ENCODE results near the gene NPTX2. TPM values are rescaled to one million over a fixed set of nuclear protein-coding genes. Genes with fewer than 3 reads are reported as not detected.

The NPTX2 gene
- total RNA-seq, 4 donors from 2014 or later: 2.3 to 4.8 (median 3.6) TPM

DNA sequence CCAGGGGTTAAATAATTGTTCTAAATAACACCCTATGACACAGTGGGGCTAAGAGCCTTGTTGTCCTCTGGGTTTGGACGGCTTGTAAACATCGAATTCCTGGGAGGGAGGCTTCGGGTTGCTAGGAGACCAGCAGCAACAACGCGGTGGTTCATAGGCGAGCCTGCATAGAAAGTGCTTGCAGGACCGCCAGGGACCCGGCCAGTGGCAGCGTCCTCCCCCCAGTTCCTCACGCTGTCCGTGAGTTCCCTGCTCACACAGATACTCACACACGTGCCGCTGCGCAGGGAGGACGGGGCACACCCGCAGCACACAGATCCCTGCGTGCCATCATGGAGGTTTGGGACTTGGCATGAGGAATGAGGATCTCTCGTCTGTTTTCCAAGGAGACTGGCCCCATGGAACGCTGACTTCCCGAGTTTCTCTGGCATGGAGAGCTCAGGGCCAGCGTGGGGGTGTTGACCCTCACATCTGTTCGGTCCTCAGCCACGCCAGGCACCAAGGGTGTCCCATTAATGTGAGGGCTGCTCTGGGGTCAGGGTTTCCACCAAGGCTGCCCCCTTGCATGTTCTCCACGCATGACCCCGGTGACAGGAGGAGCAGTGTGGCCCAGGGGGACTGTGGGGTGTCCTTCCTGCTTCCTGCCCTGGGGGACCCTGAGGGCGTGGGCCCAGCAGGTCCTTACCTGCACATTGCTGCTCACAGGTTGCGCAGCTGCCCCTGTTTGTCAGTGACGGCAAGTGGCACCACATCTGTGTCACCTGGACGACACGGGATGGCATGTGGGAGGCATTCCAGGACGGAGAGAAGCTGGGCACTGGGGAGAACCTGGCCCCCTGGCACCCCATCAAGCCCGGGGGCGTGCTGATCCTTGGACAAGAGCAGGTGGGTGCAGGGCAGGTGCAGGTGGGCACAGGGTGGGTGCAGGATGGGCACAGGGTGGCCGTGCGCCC, 9.7 kb downstream of the NPTX2 start:
- intact Hi-C loops (cut with DNase I): no loop called here

DNA sequence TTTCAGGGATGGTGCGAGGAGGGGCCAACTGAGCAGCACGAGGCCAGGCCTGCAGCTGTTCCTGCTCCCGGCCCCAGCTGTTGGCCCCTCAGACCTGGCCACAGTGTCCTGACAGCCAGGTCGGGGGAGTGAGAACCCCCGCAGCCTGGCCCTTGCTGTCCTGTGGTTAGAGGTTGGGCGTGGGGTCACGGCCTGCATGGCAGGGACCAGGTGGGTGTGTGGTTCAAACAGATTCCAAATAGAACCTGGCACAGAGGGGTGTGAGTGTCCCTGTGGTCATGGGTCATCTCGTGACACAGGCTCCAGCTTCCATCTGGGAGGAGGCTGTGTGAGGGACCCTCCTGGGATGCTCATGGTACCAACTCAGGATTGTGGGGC, 10.3 kb downstream of the NPTX2 start:
- no peak overlapping the region for H3K4me3 ChIP-seq (replicated peaks in 1 of 3)
- no peaks in the 10 kb centered on the region for H3K9me3 ChIP-seq
- intact Hi-C loops (cut with DNase I): no loop called here
- H3K4me1 ChIP-seq: no peaks in the 10 kb centered on the region
- no peak for DNase-seq
- TF ChIP-seq, protein P1, sequence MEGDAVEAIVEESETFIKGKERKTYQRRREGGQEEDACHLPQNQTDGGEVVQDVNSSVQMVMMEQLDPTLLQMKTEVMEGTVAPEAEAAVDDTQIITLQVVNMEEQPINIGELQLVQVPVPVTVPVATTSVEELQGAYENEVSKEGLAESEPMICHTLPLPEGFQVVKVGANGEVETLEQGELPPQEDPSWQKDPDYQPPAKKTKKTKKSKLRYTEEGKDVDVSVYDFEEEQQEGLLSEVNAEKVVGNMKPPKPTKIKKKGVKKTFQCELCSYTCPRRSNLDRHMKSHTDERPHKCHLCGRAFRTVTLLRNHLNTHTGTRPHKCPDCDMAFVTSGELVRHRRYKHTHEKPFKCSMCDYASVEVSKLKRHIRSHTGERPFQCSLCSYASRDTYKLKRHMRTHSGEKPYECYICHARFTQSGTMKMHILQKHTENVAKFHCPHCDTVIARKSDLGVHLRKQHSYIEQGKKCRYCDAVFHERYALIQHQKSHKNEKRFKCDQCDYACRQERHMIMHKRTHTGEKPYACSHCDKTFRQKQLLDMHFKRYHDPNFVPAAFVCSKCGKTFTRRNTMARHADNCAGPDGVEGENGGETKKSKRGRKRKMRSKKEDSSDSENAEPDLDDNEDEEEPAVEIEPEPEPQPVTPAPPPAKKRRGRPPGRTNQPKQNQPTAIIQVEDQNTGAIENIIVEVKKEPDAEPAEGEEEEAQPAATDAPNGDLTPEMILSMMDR (IDR thresholded peaks at IDR 0.05): no peak
- TF ChIP-seq POLR2A (IDR thresholded peaks at IDR 0.05): no peak
- no peaks in the 10 kb centered on the region for H3K36me3 ChIP-seq
- H3K27ac ChIP-seq: no peak overlapping the region
- 71 to 89% methylated on average over 1 to 3 of the region's 8 CpGs for WGBS, 2 donors
- H3K27me3 ChIP-seq: no peaks in the 10 kb centered on the region

More for the DNA sequence above, 9.7 kb downstream of the NPTX2 start:
- H3K4me3 ChIP-seq (replicated peaks in 1 of 3): no peak overlapping the region
- no peak for DNase-seq
- no peak for TF ChIP-seq POLR2A (IDR thresholded peaks at IDR 0.05)
- TF ChIP-seq, protein P1 (IDR thresholded peaks at IDR 0.05): no peak
- H3K36me3 ChIP-seq: no peaks in the 10 kb centered on the region
- H3K27me3 ChIP-seq: no peaks in the 10 kb centered on the region
- WGBS, 2 donors: 45 to 59% methylated on average over 32 to 33 of the region's 35 CpGs
- no peaks in the 10 kb centered on the region for H3K9me3 ChIP-seq
- no peaks in the 10 kb centered on the region for H3K4me1 ChIP-seq
- H3K27ac ChIP-seq: no peak overlapping the region

DNA sequence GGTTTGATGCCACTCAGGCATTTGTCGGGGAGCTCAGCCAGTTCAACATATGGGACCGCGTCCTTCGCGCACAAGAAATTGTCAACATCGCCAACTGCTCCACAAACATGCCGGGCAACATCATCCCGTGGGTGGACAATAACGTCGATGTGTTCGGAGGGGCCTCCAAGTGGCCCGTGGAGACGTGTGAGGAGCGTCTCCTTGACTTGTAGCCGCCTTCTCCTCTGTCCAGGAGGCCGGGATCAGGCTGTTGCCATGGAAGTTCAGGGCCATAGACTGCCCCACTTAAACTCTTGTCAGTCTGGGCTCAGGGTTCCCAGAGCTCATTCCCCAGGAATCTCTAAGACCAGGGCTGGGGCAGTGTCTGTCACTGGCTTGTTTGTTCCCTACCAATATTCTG, 11.3 kb downstream of the NPTX2 start:
- no peak for TF ChIP-seq POLR2A (IDR thresholded peaks at IDR 0.05)
- TF ChIP-seq, protein P1 (IDR thresholded peaks at IDR 0.05): no peak
- Histone ChIP-seq H3K27me3 (no peaks in the 10 kb centered on the region), H3K36me3 (no peaks in the 10 kb centered on the region), H3K4me1 (no peaks in the 10 kb centered on the region), H3K4me3 (replicated peaks in 1 of 3) (no peak overlapping the region), H3K27ac (no peak overlapping the region), H3K9me3 (no peaks in the 10 kb centered on the region)
- WGBS, 2 donors: 79 to 83% methylated on average over 16 of the region's 16 CpGs
- intact Hi-C loops (cut with DNase I): no loop called here
- DNase-seq: no peak

DNA sequence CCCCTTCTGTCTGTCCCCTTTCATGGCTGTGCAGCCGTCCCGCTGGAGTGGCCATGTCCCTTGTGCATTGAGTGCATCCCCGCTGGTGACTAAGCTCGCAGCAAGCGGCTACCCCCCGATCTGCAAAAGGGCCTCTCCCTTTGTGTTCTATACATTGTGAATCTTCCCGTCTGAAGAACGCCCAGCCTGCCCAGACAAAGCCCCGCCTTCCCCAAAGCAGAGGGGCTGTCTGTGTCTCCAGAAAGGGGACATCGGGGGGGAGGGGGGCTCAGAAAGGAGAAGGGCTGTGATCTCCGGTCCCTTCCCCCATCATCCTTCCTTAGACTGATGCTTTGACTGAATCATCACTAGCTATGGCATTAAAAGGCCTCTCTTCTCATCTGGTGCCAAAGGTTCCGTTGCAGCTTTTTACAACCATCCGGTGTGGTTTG, 11.9 kb downstream of the NPTX2 start:
- intact Hi-C loops (cut with DNase I): no loop called here
- WGBS, 2 donors: 30 to 36% methylated on average over 10 to 13 of the region's 13 CpGs
- H3K4me1 ChIP-seq: no peaks in the 10 kb centered on the region
- no peaks in the 10 kb centered on the region for H3K27me3 ChIP-seq
- no peaks in the 10 kb centered on the region for H3K36me3 ChIP-seq
- TF ChIP-seq, protein P1 (IDR thresholded peaks at IDR 0.05): no peak
- TF ChIP-seq POLR2A (IDR thresholded peaks at IDR 0.05): no peak
- no peak for DNase-seq
- H3K4me3 ChIP-seq (replicated peaks in 1 of 3): no peak overlapping the region
- no peak overlapping the region for H3K27ac ChIP-seq
- H3K9me3 ChIP-seq: no peaks in the 10 kb centered on the region

DNA sequence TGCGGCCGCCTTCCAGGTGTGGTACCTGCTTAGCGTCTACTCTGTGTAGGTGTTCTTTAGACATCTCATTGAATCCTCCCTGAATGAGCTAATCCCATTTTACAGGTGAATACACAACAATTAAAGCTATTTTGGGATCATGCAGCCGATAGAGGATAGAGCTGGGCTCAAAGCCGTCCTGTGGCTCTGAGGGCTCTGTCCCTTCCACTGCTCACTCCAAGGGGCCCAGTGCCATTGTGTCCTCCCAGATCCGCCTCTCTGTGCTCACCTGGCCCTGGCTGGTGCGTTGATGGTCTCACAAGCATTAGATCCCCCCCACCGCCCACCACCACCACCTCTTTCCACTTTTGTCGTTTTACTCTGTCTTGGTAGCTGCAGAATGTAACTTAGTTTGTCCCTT, 13.1 kb downstream of the NPTX2 start:
- no peaks in the 10 kb centered on the region for H3K4me1 ChIP-seq
- intact Hi-C loops (cut with DNase I): no loop called here
- 71 to 78% methylated on average over 9 of the region's 9 CpGs for WGBS, 2 donors
- no peak for DNase-seq
- H3K9me3 ChIP-seq: no peaks in the 10 kb centered on the region
- no peaks in the 10 kb centered on the region for H3K27me3 ChIP-seq
- no peak overlapping the region for H3K27ac ChIP-seq
- no peaks in the 10 kb centered on the region for H3K36me3 ChIP-seq
- TF ChIP-seq, protein P1 (IDR thresholded peaks at IDR 0.05): no peak
- TF ChIP-seq POLR2A (IDR thresholded peaks at IDR 0.05): no peak
- no peak overlapping the region for H3K4me3 ChIP-seq (replicated peaks in 1 of 3)
